ENCODE data around the gene PSME3. TPM values are rescaled to one million over a fixed set of nuclear protein-coding genes. Genes with fewer than 3 reads are reported as not detected.
"Not testable (repeated sequence)": the region's sequence is repeated elsewhere in the genome, so short reads cannot be mapped to it uniquely, and the experiment has no call there.

The PSME3 gene
- total RNA-seq, 1 experiment from 2014 or later, result 222 TPM

- H3K36me3 Mint-ChIP-seq (ENCODE audit: insufficient read depth in 1 of 3, low read depth in 3 of 3), result no peaks in the 10 kb centered on the region; a peak in 1 of 7 replicates
- WGBS (ENCODE audit: extremely low coverage, insufficient read length, low lambda C conversion rate), result no CpG with 5 or more reads among the region's 5 CpGs
- Histone ChIP-seq H3K4me1 (ENCODE audit: insufficient read depth, low read length) (no peaks in the 10 kb centered on the region; the same call in 1 of the 2 replicates), H3K79me2 (ENCODE audit: insufficient read depth, low read length) (no peaks in the 10 kb centered on the region), H3K4ac (ENCODE audit: low read depth, low read length) (no peak overlapping the region), H3K56ac (ENCODE audit: insufficient read length, low read depth, low read length) (no peak overlapping the region), H3T11ph (ENCODE audit: low read length) (no peak overlapping the region), H2BK12ac (ENCODE audit: insufficient read length, low read depth, low read length) (no peak overlapping the region), H4K20me1 (ENCODE audit: control insufficient read depth, insufficient read depth, insufficient read length) (no peaks in the 10 kb centered on the region), H3K9me3 (ENCODE audit: control insufficient read depth, low read depth, low read length) (no peaks in the 10 kb centered on the region), H3K9ac (ENCODE audit: extremely low read depth, insufficient read length, low read length) (no peak overlapping the region), H3K18ac (ENCODE audit: insufficient read length, low read depth, low read length) (no peak overlapping the region), H3K14ac (ENCODE audit: insufficient read depth, low read length) (no peak overlapping the region), H2AFZ (ENCODE audit: low read length) (no peak overlapping the region), H2BK5ac (ENCODE audit: insufficient read length, low read length) (no peak overlapping the region), H4K8ac (replicated peaks; ENCODE audit: insufficient read length, low read depth, low read length) (no peak overlapping the region), H3K27ac (ENCODE audit: insufficient read length, low read depth, low read length) (no peak overlapping the region), H3K4me2 (ENCODE audit: insufficient read depth, insufficient read length, low read length) (no peak overlapping the region), H3K27me3 (ENCODE audit: insufficient read depth, low read length) (no peaks in the 10 kb centered on the region), H3K23me2 (ENCODE audit: insufficient read length, low read depth, low read length, poor library complexity, severe bottlenecking) (no peaks in the 10 kb centered on the region), H3K23ac (ENCODE audit: insufficient read length, low read depth, low read length) (no peak overlapping the region), H4K91ac (ENCODE audit: insufficient read length, low read depth, low read length) (no peak overlapping the region), H2AK5ac (ENCODE audit: insufficient read length, low read length) (no peak overlapping the region), H2BK20ac (ENCODE audit: low read depth, low read length, poor library complexity, severe bottlenecking) (no peak overlapping the region), H4K5ac (ENCODE audit: insufficient read length, low read depth, low read length) (no peak overlapping the region), H3K79me1 (ENCODE audit: insufficient read depth, low read depth, low read length, poor library complexity, severe bottlenecking) (no peaks in the 10 kb centered on the region), H2BK15ac (ENCODE audit: low read depth, low read length) (no peak overlapping the region), H2BK120ac (ENCODE audit: low read depth, low read length, poor library complexity, severe bottlenecking) (no peak overlapping the region)
- no peak overlapping the region for H3K27ac Mint-ChIP-seq
- TF ChIP-seq, protein P1, sequence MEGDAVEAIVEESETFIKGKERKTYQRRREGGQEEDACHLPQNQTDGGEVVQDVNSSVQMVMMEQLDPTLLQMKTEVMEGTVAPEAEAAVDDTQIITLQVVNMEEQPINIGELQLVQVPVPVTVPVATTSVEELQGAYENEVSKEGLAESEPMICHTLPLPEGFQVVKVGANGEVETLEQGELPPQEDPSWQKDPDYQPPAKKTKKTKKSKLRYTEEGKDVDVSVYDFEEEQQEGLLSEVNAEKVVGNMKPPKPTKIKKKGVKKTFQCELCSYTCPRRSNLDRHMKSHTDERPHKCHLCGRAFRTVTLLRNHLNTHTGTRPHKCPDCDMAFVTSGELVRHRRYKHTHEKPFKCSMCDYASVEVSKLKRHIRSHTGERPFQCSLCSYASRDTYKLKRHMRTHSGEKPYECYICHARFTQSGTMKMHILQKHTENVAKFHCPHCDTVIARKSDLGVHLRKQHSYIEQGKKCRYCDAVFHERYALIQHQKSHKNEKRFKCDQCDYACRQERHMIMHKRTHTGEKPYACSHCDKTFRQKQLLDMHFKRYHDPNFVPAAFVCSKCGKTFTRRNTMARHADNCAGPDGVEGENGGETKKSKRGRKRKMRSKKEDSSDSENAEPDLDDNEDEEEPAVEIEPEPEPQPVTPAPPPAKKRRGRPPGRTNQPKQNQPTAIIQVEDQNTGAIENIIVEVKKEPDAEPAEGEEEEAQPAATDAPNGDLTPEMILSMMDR (conservative IDR thresholded peaks at IDR 0.05), result no peak
- no peak overlapping the region for H3K4me3 Mint-ChIP-seq
- H3K4me1 Mint-ChIP-seq, result peaks cover 30 to 31% of the 10 kb centered on the region in 2 experiments
- peaks cover 53% of the 10 kb centered on the region for H3K27me3 Mint-ChIP-seq (ENCODE audit: low read depth)
- H3K9me3 Mint-ChIP-seq, result 0 out of 5 replicates have a peak, but pooled peaks cover 0 to 3% of the 10 kb centered on the region in 2 experiments
- no peak for DNase-seq
Measured at GRCh38 chr17:42880776-42881310, 47.6 kb downstream of the PSME3 start.

DNA sequence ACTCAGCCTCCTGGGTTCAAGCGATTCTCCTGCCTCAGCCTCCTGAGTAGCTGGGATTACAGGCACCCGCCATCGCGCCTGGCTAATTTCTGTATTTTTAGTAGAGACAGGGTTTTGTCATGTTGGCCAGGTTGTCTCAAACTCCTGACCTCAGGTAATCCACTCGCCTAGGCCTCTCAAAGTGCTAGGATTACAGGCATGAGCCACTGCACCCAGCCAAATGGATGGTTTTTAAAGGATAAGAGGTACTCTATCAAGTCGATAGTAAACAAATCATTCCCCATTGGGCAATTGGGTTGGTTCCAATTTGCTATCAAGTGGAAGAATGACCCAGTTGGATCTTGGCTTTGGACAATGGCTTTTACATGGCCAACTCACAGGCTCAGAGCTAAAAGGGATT, 48.5 kb downstream of the PSME3 start:
- H3K4me1 Mint-ChIP-seq, result peaks cover 30 to 31% of the 10 kb centered on the region in 2 experiments
- H3K27ac ChIP-seq (ENCODE audit: insufficient read length, low read depth, low read length); H3K27me3 ChIP-seq (ENCODE audit: insufficient read depth, low read length); H3K9me3 ChIP-seq (ENCODE audit: control insufficient read depth, low read depth, low read length); H3K23ac ChIP-seq (ENCODE audit: insufficient read length, low read depth, low read length); H3K18ac ChIP-seq (ENCODE audit: insufficient read length, low read depth, low read length); H4K5ac ChIP-seq (ENCODE audit: insufficient read length, low read depth, low read length); H3K9me3 Mint-ChIP-seq; H3K56ac ChIP-seq (ENCODE audit: insufficient read length, low read depth, low read length); H2BK120ac ChIP-seq (ENCODE audit: low read depth, low read length, poor library complexity, severe bottlenecking); H3K14ac ChIP-seq (ENCODE audit: insufficient read depth, low read length); H2BK15ac ChIP-seq (ENCODE audit: low read depth, low read length); H4K91ac ChIP-seq (ENCODE audit: insufficient read length, low read depth, low read length); H3K27ac Mint-ChIP-seq; H3K36me3 Mint-ChIP-seq (ENCODE audit: insufficient read depth in 1 of 3, low read depth in 3 of 3); H3K4me1 ChIP-seq (ENCODE audit: insufficient read depth, low read length); H2BK20ac ChIP-seq (ENCODE audit: low read depth, low read length, poor library complexity, severe bottlenecking); H3K79me1 ChIP-seq (ENCODE audit: insufficient read depth, low read depth, low read length, poor library complexity, severe bottlenecking); H3K9ac ChIP-seq (ENCODE audit: extremely low read depth, insufficient read length, low read length); H2AFZ ChIP-seq (ENCODE audit: low read length); H3K4me2 ChIP-seq (ENCODE audit: insufficient read depth, insufficient read length, low read length); H2BK5ac ChIP-seq (ENCODE audit: insufficient read length, low read length); H4K20me1 ChIP-seq (ENCODE audit: control insufficient read depth, insufficient read depth, insufficient read length); H2BK12ac ChIP-seq (ENCODE audit: insufficient read length, low read depth, low read length); DNase-seq; H3K4ac ChIP-seq (ENCODE audit: low read depth, low read length); H3K23me2 ChIP-seq (ENCODE audit: insufficient read length, low read depth, low read length, poor library complexity, severe bottlenecking); H4K8ac ChIP-seq (replicated peaks; ENCODE audit: insufficient read length, low read depth, low read length); H3T11ph ChIP-seq (ENCODE audit: low read length); H3K4me3 Mint-ChIP-seq; H2AK5ac ChIP-seq (ENCODE audit: insufficient read length, low read length); H3K79me2 ChIP-seq (ENCODE audit: insufficient read depth, low read length): not testable (repeated sequence)
- no CpG with 5 or more reads among the region's 6 CpGs for WGBS (ENCODE audit: extremely low coverage, insufficient read length, low lambda C conversion rate)
- H3K27me3 Mint-ChIP-seq (ENCODE audit: low read depth), result peaks cover 48% of the 10 kb centered on the region
